Psoas muscle (tissue), 8 donors: ENCODE data around the gene OR1S2. TPM values are rescaled to one million over a fixed set of nuclear protein-coding genes. Genes with fewer than 3 reads are reported as not detected.

Source experiments
- ATAC-seq, 4 donors: fragments of 200-7000 bp; cut with Tn5 transposase; one replicate each; pipeline ENCODE4 v1.9.1; 2020; ENCODE audit warnings: moderate library complexity in 3 of 4, mild to moderate bottlenecking in 2 of 4
- DNase-seq, 2 donors: peaks; one replicate each; pipeline ENCODE4 v3.0.0-alpha.2; 2020
- H3K27ac ChIP-seq: fragments of 200-600 bp; one replicate; pipeline ENCODE4 v1.8.0; 2022
- H3K27me3 ChIP-seq, 3 donors: fragments of 200-600 bp in 1 of 3; one replicate each; pipeline versions ENCODE4 v1.6.1 to v1.8.0; 2013 to 2022; ENCODE audit warnings: low read length in 2 of 3, mild to moderate bottlenecking in 2 of 3, moderate library complexity in 1 of 3; ENCODE audit not compliant: insufficient read depth in 3 of 3
- H3K36me3 ChIP-seq, 2 donors: fragments of 200-600 bp in 1 of 2; one replicate each; pipeline versions ENCODE4 v1.6.1 to v1.8.0; 2013 to 2022; ENCODE audit warnings: low read depth in 1 of 2, mild to moderate bottlenecking in 1 of 2, moderate library complexity in 1 of 2; ENCODE audit not compliant: insufficient read depth in 1 of 2
- H3K4me1 ChIP-seq: fragments of 200-600 bp; one replicate; pipeline ENCODE4 v1.8.0; 2022
- H3K4me3 ChIP-seq: fragments of 200-600 bp; one replicate; pipeline ENCODE4 v1.8.0; 2022; ENCODE audit warnings: mild to moderate bottlenecking
- H3K9me3 ChIP-seq: fragments of 200-600 bp; one replicate; pipeline ENCODE4 v1.8.0; 2022
- CTCF ChIP-seq: fragments of 200-600 bp; IDR thresholded peaks from one replicate; pipeline ENCODE4 v1.8.0; 2022; ENCODE audit warnings: antibody characterized with exemption
- WGBS, 3 donors: extraction: QIAGEN DNeasy Blood & Tissue Kit; methylation state at CpG; one replicate each; pipeline versions ENCODE4 v1.1.6 to v1.1.7; 2013; 5-methylcytosine and 5-hydroxymethylcytosine counted together
- intact Hi-C, 2 donors: fragments of 100-400 bp; cut with DNase I; formaldehyde crosslinking; loops; one replicate each; pipeline versions ENCODE4 v1.11.0 to v1.14.2; 2022
- polyA plus RNA-seq, 3 donors: library from polyadenylated mRNA; stranded (reverse); fragments of 200-250 nt; gene quantifications; one replicate each; pipeline ENCODE4 v1.2.3, GENCODE V29; 2013
- total RNA-seq, 4 donors: library from RNA; stranded (reverse); fragmentation: NEBNext Ultra II Directional in 2 of 4; extraction: Animal tissue kit (Norgen Biotek cat#: 25700) in 2 of 4; gene quantifications; one replicate each; pipeline versions ENCODE4 v1.2.1 to v1.2.4, GENCODE V29; 2021 to 2023
- donor health status: healthy with polysubstance abuse.
- donor health status: DM: no; HTN: no; CAD: no; lungs with moderate emphysema.
- donor health status: Bipolar disorder and iron deficiency.
- donor health status: healthy.
- donor health status: DM: yes; HTN: yes; CAD: no.
- donor health status: DM: no; HTN: no; CAD: no.
- donor health status: DM: no; HTN: no; CAD: no.
- donor health status: DM: yes; HTN: yes; CAD: no.

The OR1S2 gene
- total and polyA plus RNA-seq, 7 donors = not detected

- DNase-seq (no peak), ATAC-seq (no peak)
- no peaks in the 10 kb centered on the region for H3K27me3 ChIP-seq
- no peak overlapping the region for H3K27ac ChIP-seq
- 59 to 65% (median 62%) methylated on average over 7 of the region's 7 CpGs for WGBS, 3 donors
- no peak for TF ChIP-seq CTCF
- no peaks in the 10 kb centered on the region for H3K36me3 ChIP-seq
- H3K4me3 ChIP-seq = no peak overlapping the region
- no peaks in the 10 kb centered on the region for H3K9me3 ChIP-seq
- H3K4me1 ChIP-seq = no peaks in the 10 kb centered on the region
- intact Hi-C loops = no loop called here
These were observed 38.3 kb downstream of the OR1S2 start for GRCh38 chr11:58165504-58166106.

- H3K36me3 ChIP-seq = no peaks in the 10 kb centered on the region
- no peak for ATAC-seq
- no peaks in the 10 kb centered on the region for H3K9me3 ChIP-seq
- H3K4me1 ChIP-seq = no peaks in the 10 kb centered on the region
- no peak overlapping the region for H3K27ac ChIP-seq
- DNase-seq = no peak
- H3K27me3 ChIP-seq = no peaks in the 10 kb centered on the region
- no peak overlapping the region for H3K4me3 ChIP-seq
- TF ChIP-seq CTCF = no peak
- WGBS, 3 donors = 41 to 80% (median 54%) methylated on average over 1 of the region's 1 CpG
- intact Hi-C loops = no loop called here
These were observed 39.0 kb downstream of the OR1S2 start for GRCh38 chr11:58164990-58165389.

- no peaks in the 10 kb centered on the region for H3K36me3 ChIP-seq
These were observed 39.6 kb downstream of the OR1S2 start for GRCh38 chr11:58164389-58164788.

More at GRCh38 chr11:58164389-58164788, 39.6 kb downstream of the OR1S2 start:
- no peak overlapping the region for H3K4me3 ChIP-seq
- ATAC-seq (no peak), DNase-seq (no peak)
- no peaks in the 10 kb centered on the region for H3K4me1 ChIP-seq
- no peak for TF ChIP-seq CTCF
- no peaks in the 10 kb centered on the region for H3K9me3 ChIP-seq
- intact Hi-C loops = no loop called here
- no peaks in the 10 kb centered on the region for H3K27me3 ChIP-seq
- WGBS, 3 donors = 79 to 87% (median 84%) methylated on average over 4 of the region's 4 CpGs
- no peak overlapping the region for H3K27ac ChIP-seq

Other genes starting within 250 kb of the OR1S2 start
- gene OR9Q1, start 180.3 kb downstream of the OR1S2 start, total RNA-seq = not detected
- gene OR9Q1, start 180.3 kb downstream of the OR1S2 start, polyA plus RNA-seq = not detected
- gene OR6Q1, start 173.2 kb downstream of the OR1S2 start, total RNA-seq = not detected
- gene OR6Q1, start 173.2 kb downstream of the OR1S2 start, polyA plus RNA-seq = not detected
- not detected for gene OR9I1, start 78.6 kb downstream of the OR1S2 start, total RNA-seq
- gene OR9I1, start 78.6 kb downstream of the OR1S2 start, polyA plus RNA-seq = not detected
- gene OR9Q2, start 15.1 kb downstream of the OR1S2 start, total RNA-seq = not detected
- not detected for gene OR9Q2, start 15.1 kb downstream of the OR1S2 start, polyA plus RNA-seq
- gene OR1S1, start 8.6 kb upstream of the OR1S2 start, total RNA-seq = not detected
- not detected for gene OR1S1, start 8.6 kb upstream of the OR1S2 start, polyA plus RNA-seq
- gene OR10Q1, start 24.8 kb upstream of the OR1S2 start, total RNA-seq = not detected
- gene OR10Q1, start 24.8 kb upstream of the OR1S2 start, polyA plus RNA-seq = not detected
- gene OR10W1, start 64.1 kb upstream of the OR1S2 start, total RNA-seq = not detected
- gene OR10W1, start 64.1 kb upstream of the OR1S2 start, polyA plus RNA-seq = not detected
- gene OR5B17, start 154.9 kb upstream of the OR1S2 start, total RNA-seq = not detected
- not detected for gene OR5B17, start 154.9 kb upstream of the OR1S2 start, polyA plus RNA-seq
- not detected for gene OR5B3, start 202.7 kb upstream of the OR1S2 start, total RNA-seq
- not detected for gene OR5B3, start 202.7 kb upstream of the OR1S2 start, polyA plus RNA-seq
- not detected for gene OR5B2, start 224.0 kb upstream of the OR1S2 start, total RNA-seq
- gene OR5B2, start 224.0 kb upstream of the OR1S2 start, polyA plus RNA-seq = not detected
- gene OR5B12, start 238.1 kb upstream of the OR1S2 start, total RNA-seq = not detected
- not detected for gene OR5B12, start 238.1 kb upstream of the OR1S2 start, polyA plus RNA-seq